GM13976 (cell line): Measurements from ENCODE around the gene ZNF175.

Experiments
- DNase-seq: peaks from one replicate; pipeline ENCODE4 v3.0.0; 2012; ENCODE audit warnings: low spot score
- CTCF ChIP-seq: IDR thresholded peaks from 2 replicates; pipeline ENCODE4 v1.5.1; 2012; ENCODE audit warnings: borderline replicate concordance, mild to moderate bottlenecking; ENCODE audit not compliant: insufficient read depth; ENCODE audit errors: extremely low read depth, missing control alignments, control extremely low read depth
- in situ Hi-C: fragments of 300-500 bp; cut with MboI; formaldehyde crosslinking; loops from one replicate; pipeline ENCODE4 v1.12.0; 2022; ENCODE audit warnings: low sequenced_read_pairs, mixed read lengths, inconsistent platforms; ENCODE audit not compliant: unreplicated experiment

ZNF175 gene

GRCh38 chr19:51571599-51571998 is 516 bp downstream of the ZNF175 start:
- in situ Hi-C loops = no loop called here
- DNase-seq = no peak
- no peak for TF ChIP-seq CTCF

GRCh38 chr19:51572410-51572809 is 1.3 kb downstream of the ZNF175 start:
- DNase-seq = peak; percentile 43
- no peak for TF ChIP-seq CTCF
- in situ Hi-C loops = no loop called here

GRCh38 chr19:51572908-51573307 is 1.8 kb downstream of the ZNF175 start:
- in situ Hi-C loops = no loop called here

GRCh38 chr19:51573331-51573730 is 2.2 kb downstream of the ZNF175 start:
- TF ChIP-seq CTCF = no peak
- DNase-seq = no peak
- in situ Hi-C loops = no loop called here

More at GRCh38 chr19:51572908-51573307, 1.8 kb downstream of the ZNF175 start:
- TF ChIP-seq CTCF = no peak
- DNase-seq = no peak

GRCh38 chr19:51576850-51577249 is 5.8 kb downstream of the ZNF175 start:
- no peak for TF ChIP-seq CTCF
- DNase-seq = no peak
- in situ Hi-C loops = no loop called here

GRCh38 chr19:51586103-51586728 is 15.1 kb downstream of the ZNF175 start:
- DNase-seq = no peak
- TF ChIP-seq CTCF = no peak

More at GRCh38 chr19:51586103-51586728, 15.1 kb downstream of the ZNF175 start:
- in situ Hi-C loops = no loop called here
